Glutamatergic neuron (in vitro differentiated cells): ENCODE data around the gene DOCK11. TPM values are rescaled to one million over a fixed set of nuclear protein-coding genes. Genes with fewer than 3 reads are reported as not detected.
"Not testable (repeated sequence)": the region's sequence is repeated elsewhere in the genome, so short reads cannot be mapped to it uniquely, and the experiment has no call there.

Source experiments
- DNase-seq: peaks from one replicate; pipeline ENCODE4 v3.0.0; 2022
- H3K27ac Mint-ChIP-seq: one replicate; pipeline ENCODE4 v1.8.0; 2020; ENCODE audit warnings: mild to moderate bottlenecking, mixed read lengths, inconsistent platforms; ENCODE audit not compliant: unreplicated experiment
- H3K27me3 Mint-ChIP-seq: one replicate; pipeline ENCODE4 v1.8.0; 2020; ENCODE audit warnings: mild to moderate bottlenecking, moderate library complexity, mixed read lengths, inconsistent platforms; ENCODE audit not compliant: unreplicated experiment
- H3K36me3 Mint-ChIP-seq: one replicate; pipeline ENCODE4 v1.8.0; 2020; ENCODE audit warnings: mild to moderate bottlenecking, mixed read lengths, inconsistent platforms; ENCODE audit not compliant: unreplicated experiment
- H3K4me1 Mint-ChIP-seq: one replicate; pipeline ENCODE4 v1.8.0; 2020; ENCODE audit warnings: mild to moderate bottlenecking, low read depth, mixed read lengths, inconsistent platforms; ENCODE audit not compliant: unreplicated experiment
- H3K4me3 Mint-ChIP-seq: one replicate; pipeline ENCODE4 v1.8.0; 2020; ENCODE audit warnings: mild to moderate bottlenecking, mixed read lengths, inconsistent platforms; ENCODE audit not compliant: unreplicated experiment
- H3K9me3 Mint-ChIP-seq: one replicate; pipeline ENCODE4 v1.8.0; 2020; ENCODE audit warnings: mild to moderate bottlenecking, moderate library complexity, mixed read lengths, inconsistent platforms; ENCODE audit not compliant: unreplicated experiment
- CTCF ChIP-seq: fragments of 200-600 bp; sonication (generic); IDR thresholded peaks from one replicate; pipeline ENCODE4 v1.5.0; 2021; ENCODE audit not compliant: partially characterized antibody, unreplicated experiment
- total RNA-seq: library from RNA; stranded (reverse); fragmentation: NEBNext Ultra II Directional; extraction: Animal tissue kit (Norgen Biotek cat#: 25700); gene quantifications from one replicate; pipeline ENCODE4 v1.2.1, GENCODE V29; 2021; ENCODE audit not compliant: unreplicated experiment

DOCK11 gene
- total RNA-seq, 1 donor from 2014 or later, result 53.1 TPM

- no peak overlapping the region for H3K27ac Mint-ChIP-seq
- H3K9me3 Mint-ChIP-seq, result no peaks in the 10 kb centered on the region
- no peak overlapping the region for H3K4me3 Mint-ChIP-seq
- DNase-seq, result no peak
- H3K4me1 Mint-ChIP-seq, result no peaks in the 10 kb centered on the region
- no peaks in the 10 kb centered on the region for H3K36me3 Mint-ChIP-seq
- no peak for TF ChIP-seq CTCF
- H3K27me3 Mint-ChIP-seq, result no peaks in the 10 kb centered on the region
These were observed 27.5 kb upstream of the DOCK11 start for GRCh38 chrX:118468122-118468521.

- H3K4me1 Mint-ChIP-seq, H3K9me3 Mint-ChIP-seq, H3K36me3 Mint-ChIP-seq, H3K27me3 Mint-ChIP-seq, H3K27ac Mint-ChIP-seq, DNase-seq, H3K4me3 Mint-ChIP-seq: not testable (repeated sequence)
These were observed 24.8 kb upstream of the DOCK11 start for GRCh38 chrX:118470721-118471347.

GRCh38 chrX:118474586-118474985 is 21.0 kb upstream of the DOCK11 start:
- no peak overlapping the region for H3K4me3 Mint-ChIP-seq
- DNase-seq, result no peak
- TF ChIP-seq CTCF, result no peak
- no peak overlapping the region for H3K27ac Mint-ChIP-seq
- no peaks in the 10 kb centered on the region for H3K27me3 Mint-ChIP-seq
- no peaks in the 10 kb centered on the region for H3K4me1 Mint-ChIP-seq
- H3K9me3 Mint-ChIP-seq, result no peaks in the 10 kb centered on the region
- no peaks in the 10 kb centered on the region for H3K36me3 Mint-ChIP-seq

- H3K27me3 Mint-ChIP-seq, result no peaks in the 10 kb centered on the region
- H3K36me3 Mint-ChIP-seq, result no peaks in the 10 kb centered on the region
- H3K4me3 Mint-ChIP-seq, result no peak overlapping the region
- no peaks in the 10 kb centered on the region for H3K4me1 Mint-ChIP-seq
- no peak overlapping the region for H3K27ac Mint-ChIP-seq
- DNase-seq, result no peak
- no peak for TF ChIP-seq CTCF
- no peaks in the 10 kb centered on the region for H3K9me3 Mint-ChIP-seq
These were observed 19.7 kb upstream of the DOCK11 start for GRCh38 chrX:118475903-118476302.

GRCh38 chrX:118480172-118480571 is 15.4 kb upstream of the DOCK11 start:
- Mint-ChIP-seq H3K4me1 (no peaks in the 10 kb centered on the region), H3K27ac (no peak overlapping the region), H3K27me3 (no peaks in the 10 kb centered on the region), H3K4me3 (no peak overlapping the region), H3K9me3 (no peaks in the 10 kb centered on the region), H3K36me3 (no peaks in the 10 kb centered on the region)
- TF ChIP-seq CTCF, result no peak
- DNase-seq, result no peak

GRCh38 chrX:118482384-118482783 is 13.2 kb upstream of the DOCK11 start:
- not testable (repeated sequence) for H3K4me1 Mint-ChIP-seq, H3K4me3 Mint-ChIP-seq, H3K27me3 Mint-ChIP-seq, H3K36me3 Mint-ChIP-seq, H3K9me3 Mint-ChIP-seq, H3K27ac Mint-ChIP-seq, DNase-seq
